ENCODE data around the gene PWWP2A.
"Not testable (repeated sequence)": the region's sequence is repeated elsewhere in the genome, so short reads cannot be mapped to it uniquely, and the experiment has no call there.

The PWWP2A gene

DNA sequence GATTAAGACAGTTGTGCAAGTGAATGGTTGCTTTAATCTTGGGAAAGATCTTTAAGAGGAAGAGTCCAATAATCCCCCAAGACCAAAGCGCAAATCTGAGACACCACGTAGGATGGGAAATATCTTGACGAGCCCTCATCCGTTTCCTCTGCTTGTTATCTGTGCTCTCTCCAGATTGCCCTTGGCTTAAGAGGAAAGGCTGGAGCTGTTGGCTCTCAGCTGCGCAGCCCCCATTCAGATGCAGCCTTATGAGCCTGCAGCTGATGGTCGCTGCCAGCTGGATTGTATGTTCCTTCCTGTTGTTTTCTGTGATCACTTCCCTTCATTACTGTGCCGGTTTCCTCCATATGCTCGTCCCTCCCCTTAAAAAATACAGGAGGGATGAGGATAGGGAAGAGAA is 47.7 kb downstream of the PWWP2A start:
- peak; percentile 65 for DNase-seq

DNA sequence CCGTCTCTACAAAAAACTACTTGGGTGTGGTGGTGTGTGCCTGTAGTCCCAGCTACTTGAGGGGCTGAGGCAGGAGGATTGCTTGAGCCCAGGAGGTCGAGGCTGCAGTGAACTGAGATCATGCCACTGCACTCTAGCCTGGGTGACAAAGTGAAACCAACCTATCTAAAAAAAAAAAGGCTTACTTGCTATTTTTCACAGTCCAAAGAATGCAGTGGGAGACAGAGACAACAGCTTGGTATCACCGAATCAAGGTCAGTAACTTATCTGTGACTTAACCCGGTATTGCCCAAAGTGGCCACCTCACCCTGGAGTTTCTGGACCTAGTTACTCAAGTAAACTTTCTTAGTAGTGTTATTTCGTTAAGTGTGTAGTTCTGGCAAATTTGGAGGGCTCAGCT is 50.1 kb downstream of the PWWP2A start:
- not testable (repeated sequence) for DNase-seq

DNA sequence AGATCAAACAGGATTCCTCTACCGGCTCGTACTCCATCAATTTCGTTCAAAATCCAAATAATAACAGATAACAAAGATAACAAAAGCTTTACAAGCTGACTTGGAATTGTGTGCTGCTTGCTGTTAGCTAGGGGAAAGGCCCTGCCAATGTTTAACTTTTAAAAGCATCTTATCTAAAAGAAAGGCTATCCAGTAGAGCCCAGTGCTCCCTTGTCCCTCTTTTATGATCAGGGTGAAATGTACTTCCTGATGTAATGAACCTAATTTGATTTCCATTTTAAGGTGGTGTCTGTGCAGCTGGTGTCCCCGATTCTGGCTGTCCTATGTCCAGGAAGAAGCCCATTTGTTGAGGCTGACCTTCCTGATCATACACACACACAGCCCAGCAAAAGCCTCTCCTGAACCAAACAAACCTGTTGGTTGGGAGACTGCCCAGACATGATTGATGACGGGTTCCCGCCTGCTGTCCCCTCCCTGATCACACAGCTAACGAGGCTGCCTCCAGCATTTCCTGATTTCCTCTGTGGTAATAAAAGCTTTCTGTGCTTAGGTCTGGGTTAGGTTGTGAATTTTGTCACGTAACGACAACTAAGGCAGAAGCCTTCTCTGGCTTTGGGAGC is 54.1 kb downstream of the PWWP2A start:
- no peak for DNase-seq

GRCh38 chr5:160064417-160064810 is 54.8 kb downstream of the PWWP2A start:
- no peak for DNase-seq

DNA sequence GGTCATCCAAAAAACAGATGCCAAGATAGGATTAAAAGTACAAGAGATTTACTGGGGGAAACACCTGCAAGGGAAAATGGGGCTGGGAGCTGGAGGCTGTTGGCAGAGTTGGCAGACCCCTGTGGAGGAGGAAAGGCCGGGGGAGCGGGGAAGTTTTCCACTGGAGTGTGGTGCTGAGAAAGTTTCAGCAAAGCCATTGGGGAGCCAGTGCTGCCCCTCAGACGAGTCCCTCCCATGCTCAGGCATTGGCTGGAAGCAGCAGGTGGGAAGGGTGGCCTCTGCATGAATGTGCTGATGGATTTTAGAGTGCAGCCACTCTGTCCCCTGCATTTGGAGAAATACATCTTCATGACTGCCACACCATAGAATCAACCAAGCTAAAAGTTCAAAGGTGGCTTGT is 57.5 kb downstream of the PWWP2A start:
- DNase-seq: no peak

GRCh38 chr5:160060001-160060400 is 59.2 kb downstream of the PWWP2A start:
- no peak for DNase-seq

DNA sequence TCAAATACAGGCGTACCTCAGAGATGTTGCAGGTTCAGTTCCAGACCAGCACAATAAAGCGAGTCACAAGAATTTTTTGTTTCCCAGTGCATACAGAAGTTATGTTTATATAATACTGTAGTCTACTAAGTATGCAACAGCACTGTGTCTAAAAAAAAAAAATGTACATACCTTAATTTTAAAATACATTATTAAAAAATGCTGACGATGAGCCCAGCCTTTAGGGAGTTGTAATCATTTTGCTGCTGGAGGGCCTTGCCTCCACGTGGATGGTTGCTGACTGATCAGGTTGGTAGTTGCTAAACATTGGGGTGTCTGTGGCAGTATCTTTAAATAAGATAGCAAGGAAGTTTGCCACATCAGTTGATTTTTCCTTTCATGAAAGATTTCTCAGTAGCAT is 62.0 kb downstream of the PWWP2A start:
- DNase-seq: no peak

- DNase-seq: no peak
Observed at GRCh38 chr5:160054831-160055230, 64.4 kb downstream of the PWWP2A start.

DNA sequence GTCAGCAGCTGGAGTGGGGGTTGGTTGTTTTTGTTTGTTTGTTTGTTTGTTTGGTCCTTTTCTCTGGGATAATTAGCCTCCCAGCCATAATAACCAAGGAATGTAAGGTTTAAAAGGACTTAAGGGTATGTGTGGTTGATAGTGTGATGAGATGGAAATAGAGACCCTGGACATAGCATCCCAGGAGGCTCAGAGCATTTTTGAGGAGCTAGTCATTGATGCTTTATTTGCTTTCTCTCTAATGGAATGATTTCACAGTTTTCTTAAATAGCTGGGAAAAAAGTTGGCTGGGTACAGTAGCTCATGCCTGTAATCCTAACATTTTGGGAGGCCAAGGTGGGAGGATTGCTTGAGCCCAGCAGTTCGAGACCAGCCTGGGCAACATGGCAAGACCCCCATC is 65.2 kb downstream of the PWWP2A start:
- no peak for DNase-seq

GRCh38 chr5:160049099-160049498 is 70.2 kb downstream of the PWWP2A start:
- DNase-seq: no peak

- DNase-seq: no peak
Observed at GRCh38 chr5:160048131-160048530, 71.1 kb downstream of the PWWP2A start.

GRCh38 chr5:160047423-160047822 is 71.8 kb downstream of the PWWP2A start:
- DNase-seq: peak; percentile 33

DNA sequence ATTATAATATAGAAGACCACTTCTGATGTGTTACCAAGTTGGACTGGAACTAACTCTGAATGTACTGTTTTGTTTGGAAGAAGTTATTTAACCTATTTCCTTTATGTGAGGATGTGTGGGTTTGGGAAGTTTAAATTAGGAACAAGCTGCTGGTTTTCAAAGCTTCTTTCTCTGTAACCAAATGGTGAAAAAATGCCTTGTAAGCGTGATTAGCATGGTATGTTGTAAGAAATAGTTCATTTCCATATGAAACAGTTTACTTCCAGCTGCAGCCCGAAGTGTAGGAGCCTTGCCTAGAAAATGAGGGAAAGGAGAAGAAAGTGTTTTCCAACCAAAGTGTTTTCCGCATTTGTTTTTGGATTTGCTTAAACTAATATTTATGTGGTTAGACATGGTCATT is 74.3 kb downstream of the PWWP2A start:
- no peak for DNase-seq

DNA sequence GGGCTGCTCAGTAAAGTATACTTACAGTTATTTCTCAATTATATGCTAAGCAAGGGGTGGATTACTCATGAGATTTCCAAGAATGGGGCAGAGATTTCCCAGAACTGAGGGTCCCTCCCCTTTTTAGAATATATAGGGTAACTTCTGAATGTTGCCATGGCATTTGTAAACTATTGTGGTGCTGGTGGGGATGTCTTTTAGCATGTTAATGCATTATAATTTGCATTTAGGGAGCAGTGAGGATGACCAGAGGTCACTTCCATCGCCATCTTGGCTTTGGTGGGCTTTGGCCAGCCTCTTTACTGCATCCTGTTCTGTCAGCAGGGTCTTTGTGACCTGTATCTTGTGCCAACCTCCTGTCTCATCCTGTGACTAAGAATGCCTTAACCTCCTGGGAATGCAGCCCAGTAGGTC is 74.9 kb downstream of the PWWP2A start:
- no peak for DNase-seq

GRCh38 chr5:160042671-160043070 is 76.6 kb downstream of the PWWP2A start:
- no peak for DNase-seq
